Dermis blood vessel endothelial cell (primary cell): ENCODE results near the gene SPATS1. TPM values are rescaled to one million over a fixed set of nuclear protein-coding genes. Genes with fewer than 3 reads are reported as not detected.
"Not testable (repeated sequence)": the region's sequence is repeated elsewhere in the genome, so short reads cannot be mapped to it uniquely, and the experiment has no call there.

Source experiments
- DNase-seq: peaks from one replicate; pipeline ENCODE4 v3.0.0; 2010
- total RNA-seq: library from RNA; depleted of rRNA; stranded (reverse); fragments of >200 nt; gene quantifications from 2 replicates; pipeline ENCODE4 v1.2.3, GENCODE V29; 2014

SPATS1 gene
- total RNA-seq, 1 donor from 2014 or later = not detected

GRCh38 chr6:44311767-44312166 is 30.7 kb upstream of the SPATS1 start:
- no peak for DNase-seq

DNA sequence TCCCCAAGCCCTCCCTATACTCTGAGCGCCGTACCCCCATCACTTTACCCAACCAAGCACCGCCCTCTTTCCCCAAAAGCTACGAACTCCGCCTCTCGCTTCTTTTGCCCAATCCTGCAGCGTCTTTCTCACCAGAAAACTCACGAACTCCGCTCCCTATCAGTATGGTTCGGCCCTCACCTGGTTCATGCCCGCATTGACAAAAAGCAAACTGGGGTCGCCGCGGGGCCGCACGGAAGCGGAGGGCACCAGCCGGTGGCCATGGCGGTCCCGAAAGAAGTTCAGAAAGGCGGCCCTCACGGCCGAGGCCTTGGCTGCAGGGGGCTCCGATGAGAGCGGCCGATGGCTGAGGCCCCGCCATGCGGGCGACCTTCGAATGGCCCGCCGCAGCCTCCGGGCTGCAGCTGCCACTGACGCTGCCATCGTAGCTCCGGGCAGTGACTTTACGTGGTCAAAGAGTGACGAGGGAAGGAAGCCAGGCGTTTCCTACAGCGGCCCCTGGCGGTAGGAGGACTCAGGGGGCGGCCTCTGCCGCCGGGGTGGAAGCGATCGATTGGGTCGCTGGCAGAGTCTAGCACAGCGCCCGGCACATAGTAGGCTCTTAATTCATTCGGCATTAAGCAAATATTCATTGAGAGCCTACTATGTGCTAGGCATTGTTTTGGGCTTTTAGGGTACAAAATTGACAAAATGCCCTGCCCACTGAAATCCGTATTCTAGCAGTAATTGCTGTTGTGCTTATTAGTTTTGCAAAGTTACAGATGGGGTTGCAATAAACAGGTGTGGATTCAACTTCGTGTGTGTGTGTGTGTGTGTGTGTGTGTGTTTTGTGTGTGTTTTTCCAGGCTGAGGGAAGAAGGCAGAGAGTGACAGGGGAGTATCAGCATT is 29.3 kb upstream of the SPATS1 start, which contains the start of gene AARS2:
TSS of gene AARS2 (minus strand) at position 447 of the 888 bp plus-strand sequence. CDS start at position 423, 24 bp downstream.
- DNase-seq = peak; percentile 92

GRCh38 chr6:44314657-44315056 is 27.8 kb upstream of the SPATS1 start:
- DNase-seq = not testable (repeated sequence)

DNA sequence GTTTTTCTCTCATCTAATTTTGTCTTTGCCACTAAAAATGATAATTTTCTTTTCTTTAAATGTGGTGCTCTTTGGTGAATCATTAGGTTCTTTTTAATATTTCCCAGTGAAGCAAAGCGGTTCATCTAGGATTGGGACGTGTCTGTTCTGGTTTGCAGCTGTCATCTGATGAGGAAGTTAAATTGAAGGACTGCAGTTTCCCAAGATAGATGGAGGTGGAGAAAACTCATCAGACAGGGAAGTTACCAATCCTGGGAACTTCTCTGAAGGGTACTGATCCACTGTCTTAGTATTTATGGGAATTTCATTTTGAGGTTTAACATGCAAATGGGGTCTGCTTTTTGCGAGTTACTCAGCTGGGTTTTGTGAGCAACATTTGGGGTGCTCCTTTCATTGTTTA is 26.9 kb upstream of the SPATS1 start:
- DNase-seq = no peak

GRCh38 chr6:44315951-44316350 is 26.5 kb upstream of the SPATS1 start:
- no peak for DNase-seq

- no peak for DNase-seq
Observed at GRCh38 chr6:44316481-44316880, 26.0 kb upstream of the SPATS1 start.

- DNase-seq = not testable (repeated sequence)
Observed at GRCh38 chr6:44317136-44317631, 25.3 kb upstream of the SPATS1 start.

DNA sequence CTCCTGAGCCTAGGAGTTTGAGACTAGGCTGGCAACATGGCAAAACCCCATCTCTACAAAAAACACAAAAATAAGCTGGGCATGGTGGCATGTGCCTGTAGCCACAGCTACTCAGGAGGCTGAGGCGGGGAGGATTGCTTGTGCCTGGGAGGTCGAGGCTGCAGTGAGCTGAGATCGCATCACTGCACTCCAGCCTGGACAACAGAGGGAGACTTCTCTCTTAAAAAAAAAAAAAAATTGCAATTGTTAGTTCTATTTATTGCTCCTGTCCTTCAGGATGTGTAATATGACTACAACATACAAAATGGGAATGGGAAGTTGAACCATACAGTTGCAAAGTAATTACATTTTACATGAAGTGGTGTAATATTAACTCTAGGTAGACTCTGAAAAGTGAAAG is 21.2 kb upstream of the SPATS1 start:
- DNase-seq = no peak

- DNase-seq = no peak
Observed at GRCh38 chr6:44327096-44327495, 15.4 kb upstream of the SPATS1 start.

DNA sequence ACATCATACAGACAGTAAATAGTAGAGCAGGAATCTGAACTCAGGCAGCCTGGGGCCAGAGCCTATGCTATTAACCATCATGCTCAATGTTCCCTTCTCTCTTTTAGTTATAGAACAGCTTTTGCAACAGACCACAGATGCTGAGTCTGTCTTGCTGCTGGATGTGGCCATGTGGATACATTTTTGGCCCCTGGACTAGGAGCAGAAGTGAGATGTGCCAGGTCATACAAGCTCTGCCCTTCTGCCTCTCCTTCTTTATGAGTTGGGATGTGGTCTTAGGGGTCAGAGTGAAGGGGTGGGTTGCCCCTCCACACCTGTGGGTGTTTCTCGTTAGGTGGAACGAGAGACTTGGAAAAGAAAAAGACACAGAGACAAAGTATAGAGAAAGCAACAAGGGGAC is 14.7 kb upstream of the SPATS1 start:
- DNase-seq = no peak

DNA sequence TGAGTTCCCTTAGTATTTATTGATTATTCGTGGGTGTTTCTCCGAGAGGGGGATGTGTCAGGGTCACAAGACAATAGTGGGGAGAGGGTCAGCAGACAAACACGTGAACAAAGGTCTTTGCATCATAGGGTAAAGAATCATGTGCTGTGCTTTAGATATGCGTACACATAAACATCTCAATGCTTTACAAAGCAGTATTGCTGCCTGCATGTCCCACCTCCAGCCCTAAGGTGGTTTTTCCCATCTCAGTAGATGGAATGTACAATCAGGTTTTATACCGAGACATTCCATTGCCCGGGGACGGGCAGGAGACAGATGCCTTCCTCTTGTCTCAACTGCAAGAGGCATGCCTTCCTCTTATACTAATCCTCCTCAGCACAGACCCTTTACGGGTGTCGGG is 14.2 kb upstream of the SPATS1 start:
- not testable (repeated sequence) for DNase-seq

DNA sequence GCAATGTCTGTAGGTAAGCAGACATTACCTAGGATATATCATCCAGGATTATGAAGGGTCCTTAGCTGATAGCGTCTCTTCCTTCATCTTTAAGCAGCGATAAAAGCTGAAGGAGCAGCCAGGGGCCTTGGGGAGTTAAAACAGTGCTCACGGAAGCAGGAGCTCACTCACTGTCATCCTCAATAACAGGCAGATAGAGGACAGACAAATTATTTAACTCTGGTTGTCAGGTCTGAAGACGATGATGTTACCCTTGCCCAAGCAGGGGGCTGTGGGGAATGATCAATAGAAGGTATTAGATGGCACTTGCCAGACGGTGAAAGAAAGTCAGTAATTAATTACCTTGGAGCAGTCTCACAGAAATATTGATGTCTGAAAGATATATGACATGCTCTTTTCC is 12.6 kb upstream of the SPATS1 start:
- no peak for DNase-seq

GRCh38 chr6:44332585-44332984 is 9.9 kb upstream of the SPATS1 start:
- peak; percentile 5 for DNase-seq

DNA sequence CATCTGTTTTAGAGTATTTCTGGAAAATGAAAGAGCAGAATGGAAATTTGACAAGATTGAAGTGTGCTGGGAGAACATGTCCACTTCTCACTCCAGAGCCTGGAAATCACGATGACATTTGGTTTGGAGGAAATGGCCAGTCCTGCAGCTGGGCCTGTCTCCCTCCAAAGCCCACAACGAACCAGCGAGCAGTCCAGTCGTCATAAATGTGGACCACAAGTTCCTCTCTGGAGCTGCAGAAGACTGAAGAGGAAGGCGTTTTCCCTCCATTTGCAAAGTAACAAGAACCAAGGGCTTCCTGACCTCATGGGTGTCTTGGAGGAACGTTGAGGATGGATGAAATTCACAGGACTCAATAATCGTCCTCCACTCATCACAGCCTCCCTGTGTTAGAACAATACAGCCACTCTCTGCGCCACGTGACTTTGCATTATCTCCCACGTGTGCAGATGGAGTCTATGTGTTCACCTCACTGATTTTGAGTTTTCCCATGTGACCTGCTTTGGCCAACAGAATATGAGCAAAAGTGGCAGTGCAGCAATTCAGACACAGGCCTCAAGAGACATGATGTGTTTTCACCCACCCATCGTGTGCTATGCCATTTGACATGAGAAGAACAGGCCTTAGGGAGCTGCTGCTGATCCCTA is 9.1 kb upstream of the SPATS1 start:
- DNase-seq = no peak

- no peak for DNase-seq
Observed at GRCh38 chr6:44333942-44334341, 8.5 kb upstream of the SPATS1 start.

GRCh38 chr6:44335631-44336030 is 6.8 kb upstream of the SPATS1 start:
- no peak for DNase-seq

GRCh38 chr6:44338228-44339122 is 4.0 kb upstream of the SPATS1 start:
- peak; percentile 80 for DNase-seq

- DNase-seq = peak; percentile 19
Observed at GRCh38 chr6:44339301-44339700, 3.1 kb upstream of the SPATS1 start.

DNA sequence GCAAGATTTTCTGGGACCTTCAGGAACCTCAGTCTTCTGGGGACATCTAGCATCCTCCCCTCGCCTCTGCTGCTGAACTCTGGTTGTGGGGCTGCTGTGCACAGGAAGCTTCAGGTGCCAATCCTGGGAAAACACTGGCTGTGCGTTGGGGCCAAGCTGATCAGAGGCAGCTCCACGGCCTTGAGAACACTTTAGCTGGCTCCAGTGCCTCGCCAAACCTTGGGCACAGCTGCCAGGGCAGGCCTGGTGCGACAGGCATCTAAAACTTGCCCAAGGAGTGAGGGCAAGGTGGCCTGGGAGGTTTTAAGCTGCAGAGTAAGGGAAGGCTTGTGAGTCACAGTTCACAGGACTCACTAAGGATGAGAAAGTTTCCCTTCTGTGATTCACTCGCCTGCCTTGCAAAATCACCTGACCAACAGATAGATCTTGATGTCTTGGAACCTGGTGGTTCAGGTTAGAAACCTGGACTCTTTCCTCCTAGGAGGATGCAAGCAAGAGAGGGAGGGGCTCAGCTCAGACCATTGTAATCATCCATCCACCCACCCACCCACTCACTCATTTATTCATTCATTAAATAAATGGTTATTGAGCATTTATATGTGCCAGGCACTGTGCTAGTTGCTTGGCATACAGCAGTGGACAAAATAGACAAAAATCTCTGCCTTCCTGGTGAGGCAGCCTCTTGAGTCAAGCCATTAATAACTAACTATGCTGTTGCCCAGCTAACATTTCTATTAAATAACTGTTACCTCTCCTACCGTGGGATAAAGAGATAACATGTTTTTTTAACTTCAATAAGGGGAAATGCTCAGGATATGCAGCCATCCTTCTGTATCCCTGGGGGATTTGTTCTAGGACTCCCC is 2.5 kb upstream of the SPATS1 start:
- DNase-seq = peak; percentile 13

- no peak for DNase-seq
Observed at GRCh38 chr6:44341095-44341890, 1.2 kb upstream of the SPATS1 start.

- DNase-seq = no peak
Observed at GRCh38 chr6:44342052-44342451, 398 bp upstream of the SPATS1 start.
